Transverse colon (tissue), 4 donors: ENCODE data around the gene OGFOD1. TPM values are rescaled to one million over a fixed set of nuclear protein-coding genes. Genes with fewer than 3 reads are reported as not detected.

Source experiments
- DNase-seq: peaks from one replicate; pipeline ENCODE4 v3.0.0-alpha.2; 2019
- H3K27ac ChIP-seq, 4 donors: fragments of 200-600 bp; sonication (generic); 2 replicates each; pipeline ENCODE4 v1.5.1; 2016 to 2018; ENCODE audit warnings: inconsistent platforms in 4 of 4
- H3K27me3 ChIP-seq: fragments of 200-600 bp; sonication (generic); 2 replicates; pipeline ENCODE4 v1.5.1; 2017; ENCODE audit warnings: inconsistent platforms
- H3K36me3 ChIP-seq, 4 donors: fragments of 200-600 bp; sonication (generic); 2 replicates each; pipeline ENCODE4 v1.5.1; 2017 to 2019; ENCODE audit warnings: inconsistent platforms in 4 of 4
- H3K4me1 ChIP-seq, 4 donors: fragments of 200-600 bp; sonication (generic); 2 replicates each; pipeline ENCODE4 v1.5.1; 2017 to 2020; ENCODE audit warnings: inconsistent platforms in 4 of 4
- H3K4me3 ChIP-seq, 4 donors: fragments of 200-600 bp; sonication (generic); 1 replicate in 1 of 4; 2 replicates in 3 of 4; pipeline versions ENCODE4 v1.5.1 to v1.6.1; 2017 to 2019; ENCODE audit warnings: inconsistent platforms in 4 of 4
- H3K9me3 ChIP-seq, 2 donors: fragments of 200-600 bp; sonication (generic); 2 replicates each; pipeline ENCODE4 v1.5.1; 2017 to 2019; ENCODE audit warnings: inconsistent platforms in 2 of 2
- CTCF ChIP-seq, 5 experiments: fragments of 200-600 bp in 3 of 5; fragments of 450-650 bp in 2 of 5; sonication (generic) in 3 of 5; IDR thresholded peaks; 1 replicate in 2 of 5; 2 replicates in 3 of 5; pipeline ENCODE4 v1.5.1; 2016 to 2017; ENCODE audit warnings: antibody characterized with exemption in 5 of 5, inconsistent platforms in 3 of 5, mild to moderate bottlenecking in 2 of 5, moderate library complexity in 1 of 5
- EP300 ChIP-seq: sonication (generic); formaldehyde crosslinking; IDR thresholded peaks from one replicate; pipeline ENCODE4 v1.6.1; 2017; ENCODE audit warnings: antibody characterized with exemption, low read depth
- POLR2A ChIP-seq: fragments of 450-650 bp; IDR thresholded peaks from one replicate; pipeline ENCODE4 v1.6.1; 2016; ENCODE audit warnings: antibody characterized with exemption, mild to moderate bottlenecking, moderate library complexity
- POLR2AphosphoS5 ChIP-seq, 3 donors: sonication (generic); formaldehyde crosslinking; IDR thresholded peaks; one replicate each; pipeline ENCODE4 v1.6.1; 2016; ENCODE audit warnings: antibody characterized with exemption in 3 of 3
- WGBS, 2 donors: methylation state at CpG; one replicate each; pipeline ENCODE4 v1.1.5; 2018; ENCODE audit warnings: low coverage in 1 of 2; 5-methylcytosine and 5-hydroxymethylcytosine counted together
- in situ Hi-C, 4 donors: fragments of 200-750 bp; cut with MboI; loops; one replicate each; pipeline versions ENCODE4 v1.15.0 to v1.15.1; 2017; ENCODE audit warnings: low sequenced_read_pairs in 3 of 4, low pct_ligation_motif_present in 1 of 4, low pct_unique_long_range_greater_than_20kb in 1 of 4
- intact Hi-C: fragments of 100-400 bp; cut with DNase I; formaldehyde crosslinking; loops from one replicate; pipeline ENCODE4 v1.15.1; 2023; ENCODE audit warnings: low total_unique reads
- total RNA-seq, 4 donors: library from RNA; depleted of rRNA; stranded (reverse); fragments of >200 nt; gene quantifications; one replicate each; pipeline ENCODE4 v1.1.0, GENCODE V29; 2016

Gene OGFOD1
- total RNA-seq, 4 donors from 2014 or later = 2.8 to 22.5 (median 9.5) TPM

- peaks cover 0 to 8% (median 1%) of the 10 kb centered on the region in 4 donors for H3K36me3 ChIP-seq
- intact Hi-C loops (loop anchor here (5.0 kb wide), 1 partner anchor 187 kb away; no protein-coding TSS in a partner anchor), in situ Hi-C loops (loop anchor here in 2 of 4 donors (5.0 kb wide), 2 partner anchors 187 to 192 kb away; no protein-coding TSS in a partner anchor)
- no peak overlapping the region for H3K4me3 ChIP-seq
- WGBS, 2 donors = 67 to 85% methylated on average over 3 of the region's 3 CpGs
- H3K9me3 ChIP-seq = no peaks in the 10 kb centered on the region
- no peak for DNase-seq
- no peaks in the 10 kb centered on the region for H3K27me3 ChIP-seq
- TF ChIP-seq EP300 (no peak), POLR2A (no peak), POLR2AphosphoS5 (IDR thresholded peaks at IDR 0.05) (no peak), CTCF (IDR thresholded peaks at IDR 0.05) (no peak)
- H3K27ac ChIP-seq = no peak overlapping the region
- H3K4me1 ChIP-seq = peaks cover 3 to 31% (median 8%) of the 10 kb centered on the region in 4 donors
Observed at GRCh38 chr16:56514845-56515244, 63.5 kb downstream of the OGFOD1 start.

GRCh38 chr16:56515665-56516064 lies 64.3 kb downstream of the OGFOD1 start:
- no peak for DNase-seq
- in situ Hi-C loops = no loop called here
- H3K27me3 ChIP-seq = no peaks in the 10 kb centered on the region
- no peaks in the 10 kb centered on the region for H3K9me3 ChIP-seq
- no peaks in the 10 kb centered on the region for H3K36me3 ChIP-seq
- no peak overlapping the region for H3K27ac ChIP-seq
- intact Hi-C loops = no loop called here
- TF ChIP-seq EP300 (no peak), CTCF (IDR thresholded peaks at IDR 0.05) (no peak), POLR2AphosphoS5 (IDR thresholded peaks at IDR 0.05) (no peak), POLR2A (no peak)
- no peak overlapping the region for H3K4me3 ChIP-seq
- peaks cover 9 to 37% (median 14%) of the 10 kb centered on the region in 4 donors for H3K4me1 ChIP-seq
- 72 to 81% methylated on average over 3 to 6 of the region's 6 CpGs for WGBS, 2 donors

- H3K4me1 ChIP-seq = peaks cover 9 to 38% (median 15%) of the 10 kb centered on the region in 4 donors
- H3K4me3 ChIP-seq = no peak overlapping the region
- no peak overlapping the region for H3K27ac ChIP-seq
- no peaks in the 10 kb centered on the region for H3K9me3 ChIP-seq
- TF ChIP-seq POLR2AphosphoS5 (IDR thresholded peaks at IDR 0.05) (no peak), POLR2A (no peak), EP300 (no peak), CTCF (IDR thresholded peaks at IDR 0.05) (no peak)
- no peaks in the 10 kb centered on the region for H3K27me3 ChIP-seq
- no peaks in the 10 kb centered on the region for H3K36me3 ChIP-seq
- 96 to 100% methylated on average over 1 to 2 of the region's 2 CpGs for WGBS, 2 donors
- DNase-seq = no peak
- in situ Hi-C loops = no loop called here
- intact Hi-C loops = no loop called here
Observed at GRCh38 chr16:56517206-56517605, 65.9 kb downstream of the OGFOD1 start.

- no peak for TF ChIP-seq POLR2AphosphoS5 (IDR thresholded peaks at IDR 0.05)
- no peak for TF ChIP-seq CTCF (IDR thresholded peaks at IDR 0.05)
- no peak for TF ChIP-seq EP300
- no peak for TF ChIP-seq POLR2A
- Histone ChIP-seq H3K27ac (no peak overlapping the region), H3K36me3 (no peaks in the 10 kb centered on the region), H3K9me3 (no peaks in the 10 kb centered on the region), H3K27me3 (no peaks in the 10 kb centered on the region), H3K4me3 (no peak overlapping the region), H3K4me1 (peaks cover 9 to 37% (median 15%) of the 10 kb centered on the region in 4 donors)
- no peak for DNase-seq
- in situ Hi-C loops (no loop called here), intact Hi-C loops (no loop called here)
- 63 to 75% methylated on average over 7 of the region's 7 CpGs for WGBS, 2 donors
Observed at GRCh38 chr16:56518425-56518824, 67.1 kb downstream of the OGFOD1 start.
